Stimulated activated CD4-positive, alpha-beta T cell treated with anti-CD3 and anti-CD28 coated beads, Interleukin-2, amount 100 ng/mL, for 24 hours (primary cell): ENCODE results near the gene FBXL3.
"Not testable (repeated sequence)": the region's sequence is repeated elsewhere in the genome, so short reads cannot be mapped to it uniquely, and the experiment has no call there.

Experiments
- DNase-seq, 2 donors: peaks; one replicate each; pipeline ENCODE4 v3.0.0-alpha.2; 2020

FBXL3 gene

GRCh38 chr13:76980075-76980718, 46.8 kb downstream of the FBXL3 start:
- peak; percentile 92 to 93 for DNase-seq

DNA sequence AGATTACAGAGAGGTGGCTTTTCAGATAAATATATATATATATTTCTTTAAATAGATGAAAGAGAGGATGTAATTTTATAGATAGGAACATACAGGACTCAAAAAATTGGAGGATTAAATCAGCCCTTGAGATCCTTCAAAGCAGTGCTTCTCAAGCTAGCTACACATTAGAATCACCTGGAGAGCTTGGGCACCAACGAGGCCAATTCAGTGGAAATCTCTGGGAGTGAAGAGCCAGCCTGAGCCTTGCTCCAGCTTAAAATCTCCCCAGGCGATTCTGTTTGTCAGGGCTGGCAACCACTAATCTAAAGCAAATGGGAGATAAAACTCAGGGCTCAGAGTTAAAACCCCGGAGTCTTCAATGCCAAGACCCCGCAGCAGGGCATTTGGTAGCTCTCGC, 50.0 kb downstream of the FBXL3 start:
- no peak for DNase-seq

GRCh38 chr13:76976490-76976889, 50.5 kb downstream of the FBXL3 start:
- no peak for DNase-seq

DNA sequence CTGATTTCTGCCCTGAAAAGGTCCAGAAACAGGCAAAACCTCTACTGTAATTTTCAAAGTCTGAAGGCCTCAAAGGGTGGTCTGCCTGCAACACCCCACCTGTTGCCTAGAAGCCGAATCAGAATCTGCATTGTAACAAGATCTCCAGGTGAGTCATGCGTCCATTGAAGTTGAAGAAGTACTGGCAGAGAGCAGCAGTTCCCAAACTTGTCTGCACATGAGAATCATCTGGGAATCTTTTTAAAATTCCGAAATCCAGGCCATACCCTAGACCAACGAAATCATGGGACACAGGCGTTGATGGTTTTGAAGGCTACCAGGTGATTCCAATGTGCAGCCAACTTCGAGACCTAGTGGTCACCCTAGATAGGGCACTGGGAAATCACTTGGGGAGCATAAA, 51.1 kb downstream of the FBXL3 start:
- DNase-seq: no peak

GRCh38 chr13:76974618-76974975, 52.4 kb downstream of the FBXL3 start:
- no peak for DNase-seq

DNA sequence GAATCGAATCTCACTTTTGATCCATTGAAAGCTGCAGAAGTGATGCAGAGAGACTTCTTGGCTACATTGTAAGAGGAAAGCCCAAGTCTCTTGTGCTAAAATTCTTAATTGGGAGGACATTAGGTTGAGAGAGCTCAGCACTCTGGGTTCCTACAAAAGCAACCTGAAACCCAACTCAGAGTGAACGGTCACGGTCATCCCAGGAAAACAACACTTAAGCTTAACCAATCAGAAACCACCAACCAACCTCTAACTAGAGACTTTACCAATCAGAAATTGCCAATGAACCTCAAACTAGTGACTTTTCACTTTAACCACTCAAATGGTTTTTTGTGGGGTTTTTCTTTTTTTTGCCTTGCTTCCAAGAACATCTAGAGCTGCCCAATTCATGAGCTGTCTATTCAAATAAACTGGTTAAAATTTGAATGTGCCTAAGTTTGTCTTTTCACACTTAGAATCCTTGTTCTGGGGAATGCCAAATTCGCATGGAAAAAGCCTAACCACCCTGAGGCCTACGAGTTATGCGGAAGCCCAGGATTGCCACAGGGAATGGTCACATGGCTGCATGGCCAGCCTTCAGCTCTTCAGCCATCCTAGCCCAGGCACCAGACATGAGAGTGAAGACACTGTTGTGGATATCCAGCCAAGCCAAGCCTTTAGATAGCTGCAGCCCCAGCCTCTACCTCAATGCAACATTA, 52.9 kb downstream of the FBXL3 start:
- no peak for DNase-seq

- no peak for DNase-seq
These were observed 54.8 kb downstream of the FBXL3 start for GRCh38 chr13:76971851-76972829.

- DNase-seq: no peak
These were observed 55.7 kb downstream of the FBXL3 start for GRCh38 chr13:76971215-76971614.

GRCh38 chr13:76969488-76970365, 57.2 kb downstream of the FBXL3 start:
- no peak for DNase-seq

DNA sequence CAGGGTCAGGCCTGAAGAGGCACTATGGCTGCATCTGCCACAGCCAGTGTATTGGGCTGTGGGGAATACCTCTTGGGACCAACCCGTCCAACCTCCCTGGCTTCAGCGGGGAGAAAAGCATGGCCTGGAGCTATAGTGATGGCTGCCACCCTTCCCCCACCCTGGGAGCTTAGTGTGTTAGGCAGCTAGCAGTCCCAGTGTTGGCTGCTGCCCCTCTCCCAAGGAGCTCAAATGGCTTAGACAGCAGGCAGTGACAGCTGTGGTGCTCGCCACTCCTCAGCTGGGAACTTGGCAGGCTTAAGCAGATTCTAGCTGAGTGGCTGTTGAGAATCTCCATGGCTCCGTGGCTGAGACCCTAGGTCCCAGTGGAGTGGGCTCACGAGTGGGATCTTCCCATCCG, 58.9 kb downstream of the FBXL3 start:
- no peak for DNase-seq

- no peak for DNase-seq
These were observed 59.9 kb downstream of the FBXL3 start for GRCh38 chr13:76967031-76967430.

GRCh38 chr13:76965759-76966421, 61.1 kb downstream of the FBXL3 start:
- no peak for DNase-seq

GRCh38 chr13:76959734-76960133, 67.2 kb downstream of the FBXL3 start:
- not testable (repeated sequence) for DNase-seq

GRCh38 chr13:76958841-76959432, 68.0 kb downstream of the FBXL3 start:
- no peak for DNase-seq

GRCh38 chr13:76955661-76956060, 71.3 kb downstream of the FBXL3 start:
- no peak for DNase-seq
